Parathyroid adenoma (tissue), 2 donors: Measurements from ENCODE around the gene CD9.

Experiments
- H2AFZ ChIP-seq: fragments of 300-600 bp; sonication (generic); one replicate; pipeline ENCODE4 v1.7.0; 2017; ENCODE audit warnings: antibody characterized with exemption, mild to moderate bottlenecking
- H3K27ac ChIP-seq: fragments of 300-600 bp; sonication (generic); one replicate; pipeline ENCODE4 v1.7.0; 2017
- H3K27me3 ChIP-seq: fragments of 300-600 bp; sonication (generic); one replicate; pipeline ENCODE4 v1.7.0; 2017; ENCODE audit warnings: low read length; ENCODE audit not compliant: control insufficient read depth, insufficient read depth
- H3K36me3 ChIP-seq: fragments of 300-600 bp; sonication (generic); one replicate; pipeline ENCODE4 v1.7.0; 2017; ENCODE audit warnings: low read length; ENCODE audit not compliant: control insufficient read depth, insufficient read depth
- H3K4me1 ChIP-seq: fragments of 300-600 bp; sonication (generic); one replicate; pipeline ENCODE4 v1.7.0; 2017; ENCODE audit warnings: control low read depth
- H3K4me2 ChIP-seq: fragments of 300-600 bp; sonication (generic); one replicate; pipeline ENCODE4 v1.7.0; 2017; ENCODE audit warnings: low read length
- H3K4me3 ChIP-seq: fragments of 300-600 bp; sonication (generic); one replicate; pipeline ENCODE4 v1.7.0; 2017; ENCODE audit warnings: low read depth, low read length
- H3K79me2 ChIP-seq: fragments of 300-600 bp; sonication (generic); one replicate; pipeline ENCODE4 v1.7.0; 2017; ENCODE audit warnings: control low read depth
- H3K9ac ChIP-seq: fragments of 300-600 bp; sonication (generic); one replicate; pipeline ENCODE4 v1.7.0; 2017; ENCODE audit warnings: mild to moderate bottlenecking
- H3K9me3 ChIP-seq: fragments of 300-600 bp; sonication (generic); one replicate; pipeline ENCODE4 v1.7.0; 2017; ENCODE audit warnings: low read length; ENCODE audit not compliant: control insufficient read depth
- CTCF ChIP-seq: fragments of 300-600 bp; sonication (generic); IDR thresholded peaks from one replicate; pipeline ENCODE4 v1.7.0; 2017; ENCODE audit warnings: antibody characterized with exemption, mild to moderate bottlenecking
- donor health status: primary hyperparathyroidism.

Gene CD9

GRCh38 chr12:6272300-6273204, 72.4 kb downstream of the CD9 start:
- Histone ChIP-seq H3K4me3 (peak overlapping the region; percentile 20), H2AFZ (peak overlapping the region; percentile 13), H3K4me2 (peak overlapping the region; percentile 46), H3K9me3 (no peaks in the 10 kb centered on the region), H3K79me2 (no peaks in the 10 kb centered on the region), H3K4me1 (peaks cover 62% of the 10 kb centered on the region), H3K27ac (peak overlapping the region; percentile 99), H3K9ac (no peak overlapping the region), H3K27me3 (no peaks in the 10 kb centered on the region), H3K36me3 (no peaks in the 10 kb centered on the region)
- TF ChIP-seq CTCF: no peak

GRCh38 chr12:6273205-6273540, 73.0 kb downstream of the CD9 start:
- Histone ChIP-seq H3K36me3 (no peaks in the 10 kb centered on the region), H3K4me1 (peaks cover 66% of the 10 kb centered on the region), H3K4me3 (peak overlapping the region; percentile 20), H3K9ac (peak overlapping the region; percentile 48), H3K9me3 (no peaks in the 10 kb centered on the region), H2AFZ (peak overlapping the region; percentile 36), H3K27ac (peak overlapping the region; percentile 99), H3K4me2 (peak overlapping the region; percentile 46), H3K79me2 (no peaks in the 10 kb centered on the region), H3K27me3 (no peaks in the 10 kb centered on the region)
- TF ChIP-seq CTCF: no peak

GRCh38 chr12:6273541-6274230, 73.5 kb downstream of the CD9 start:
- peak; percentile 25 for TF ChIP-seq CTCF
- H3K9ac ChIP-seq: peak overlapping the region; percentile 48
- no peaks in the 10 kb centered on the region for H3K79me2 ChIP-seq
- peak overlapping the region; percentile 46 for H3K4me2 ChIP-seq
- H3K27me3 ChIP-seq: no peaks in the 10 kb centered on the region
- H3K9me3 ChIP-seq: no peaks in the 10 kb centered on the region
- H3K4me3 ChIP-seq: peak overlapping the region; percentile 7
- H3K27ac ChIP-seq: peak overlapping the region; percentile 99
- H2AFZ ChIP-seq: peak overlapping the region; percentile 36
- no peaks in the 10 kb centered on the region for H3K36me3 ChIP-seq
- H3K4me1 ChIP-seq: peaks cover 64% of the 10 kb centered on the region

- Histone ChIP-seq H3K36me3 (no peaks in the 10 kb centered on the region), H2AFZ (peak overlapping the region; percentile 36)
These were observed 74.3 kb downstream of the CD9 start for GRCh38 chr12:6274231-6275221.

More at GRCh38 chr12:6274231-6275221, 74.3 kb downstream of the CD9 start:
- H3K27me3 ChIP-seq: no peaks in the 10 kb centered on the region
- no peak overlapping the region for H3K9ac ChIP-seq
- no peaks in the 10 kb centered on the region for H3K9me3 ChIP-seq
- H3K4me1 ChIP-seq: peaks cover 62% of the 10 kb centered on the region
- no peak for TF ChIP-seq CTCF
- H3K79me2 ChIP-seq: no peaks in the 10 kb centered on the region
- H3K4me2 ChIP-seq: peak overlapping the region; percentile 30
- H3K4me3 ChIP-seq: no peak overlapping the region
- peak overlapping the region; percentile 99 for H3K27ac ChIP-seq
